Globus pallidus (tissue), 1 donor: Measurements from ENCODE around the gene NFATC4.
"Not testable (repeated sequence)": the region's sequence is repeated elsewhere in the genome, so short reads cannot be mapped to it uniquely, and the experiment has no call there.

ENCODE experiments used
- DNase-seq: peaks from one replicate; pipeline ENCODE4 v3.0.0-alpha.2; 2015; ENCODE audit warnings: low spot score

Gene NFATC4

GRCh38 chr14:24367514-24368211 lies at the start of gene NFATC4:
TSS of gene NFATC4 (plus strand) at chr14:24368184. CDS start at chr14:24368341, 157 bp downstream.
- peak; percentile 34 for DNase-seq

- no peak for DNase-seq
Observed at GRCh38 chr14:24321212-24321975, 46.6 kb upstream of the NFATC4 start.

- DNase-seq: no peak
Observed at GRCh38 chr14:24322672-24323071, 45.3 kb upstream of the NFATC4 start.

GRCh38 chr14:24323341-24323740 lies 44.6 kb upstream of the NFATC4 start:
- no peak for DNase-seq

- no peak for DNase-seq
Observed at GRCh38 chr14:24324024-24324423, 44.0 kb upstream of the NFATC4 start.

GRCh38 chr14:24325041-24325530 lies 42.9 kb upstream of the NFATC4 start:
- no peak for DNase-seq

- DNase-seq: no peak
Observed at GRCh38 chr14:24325963-24326362, 42.0 kb upstream of the NFATC4 start.

- DNase-seq: no peak
Observed at GRCh38 chr14:24327303-24327702, 40.7 kb upstream of the NFATC4 start.

- DNase-seq: not testable (repeated sequence)
Observed at GRCh38 chr14:24327914-24328313, 40.1 kb upstream of the NFATC4 start.

- DNase-seq: no peak
Observed at GRCh38 chr14:24329073-24329663, 38.8 kb upstream of the NFATC4 start.

- DNase-seq: no peak
Observed at GRCh38 chr14:24329736-24330135, 38.2 kb upstream of the NFATC4 start.

- DNase-seq: no peak
Observed at GRCh38 chr14:24330973-24331674, 36.9 kb upstream of the NFATC4 start.

GRCh38 chr14:24331731-24332267 lies 36.2 kb upstream of the NFATC4 start:
- DNase-seq: no peak

GRCh38 chr14:24332268-24332993 lies 35.6 kb upstream of the NFATC4 start:
- no peak for DNase-seq

GRCh38 chr14:24334431-24335291 lies 33.3 kb upstream of the NFATC4 start, which contains the start of gene ADCY4:
TSS of gene ADCY4 (minus strand) at chr14:24335071. CDS start at chr14:24334652, 419 bp downstream.
- no peak for DNase-seq

- DNase-seq: no peak
Observed at GRCh38 chr14:24335461-24336171, 32.4 kb upstream of the NFATC4 start.

- DNase-seq: no peak
Observed at GRCh38 chr14:24337144-24337823, 30.7 kb upstream of the NFATC4 start.

GRCh38 chr14:24337824-24338175 lies 30.2 kb upstream of the NFATC4 start:
- DNase-seq: no peak

- no peak for DNase-seq
Observed at GRCh38 chr14:24338843-24339242, 29.1 kb upstream of the NFATC4 start.
